HG02970 (cell line): ENCODE data around the gene PRKAG2.
"Not testable (repeated sequence)": the region's sequence is repeated elsewhere in the genome, so short reads cannot be mapped to it uniquely, and the experiment has no call there.

Source experiments
- ATAC-seq: cut with Tn5 transposase; IDR thresholded peaks from one replicate; pipeline ENCODE4 v1.9.1; 2021; ENCODE audit warnings: mild to moderate bottlenecking, moderate library complexity, moderate number of reproducible peaks; ENCODE audit not compliant: unreplicated experiment, low FRiP score

The PRKAG2 gene

GRCh38 chr7:151588982-151589381, 287.9 kb downstream of the PRKAG2 start:
- no peak for ATAC-seq

GRCh38 chr7:151586531-151587260, 290.2 kb downstream of the PRKAG2 start:
- no peak for ATAC-seq

GRCh38 chr7:151585744-151586393, 291.0 kb downstream of the PRKAG2 start:
- ATAC-seq: no peak

GRCh38 chr7:151581741-151582140, 295.2 kb downstream of the PRKAG2 start:
- ATAC-seq: no peak

GRCh38 chr7:151579644-151580043, 297.3 kb downstream of the PRKAG2 start:
- no peak for ATAC-seq

- ATAC-seq: no peak
Measured at GRCh38 chr7:151575410-151575809, 301.5 kb downstream of the PRKAG2 start.

- ATAC-seq: not testable (repeated sequence)
Measured at GRCh38 chr7:151573046-151573445, 303.9 kb downstream of the PRKAG2 start.

GRCh38 chr7:151572136-151572535, 304.8 kb downstream of the PRKAG2 start:
- ATAC-seq: no peak

GRCh38 chr7:151571471-151571870, 305.4 kb downstream of the PRKAG2 start:
- ATAC-seq: no peak

- no peak for ATAC-seq
Measured at GRCh38 chr7:151570366-151570915, 306.5 kb downstream of the PRKAG2 start.

GRCh38 chr7:151568956-151569940, 307.7 kb downstream of the PRKAG2 start:
- no peak for ATAC-seq

- ATAC-seq: no peak
Measured at GRCh38 chr7:151566897-151567320, 310.0 kb downstream of the PRKAG2 start.

GRCh38 chr7:151565541-151565940, 311.4 kb downstream of the PRKAG2 start:
- ATAC-seq: no peak

- ATAC-seq: no peak
Measured at GRCh38 chr7:151560243-151560642, 316.7 kb downstream of the PRKAG2 start.

- ATAC-seq: no peak
Measured at GRCh38 chr7:151559557-151560183, 317.2 kb downstream of the PRKAG2 start.

- no peak for ATAC-seq
Measured at GRCh38 chr7:151558575-151558974, 318.3 kb downstream of the PRKAG2 start.

- ATAC-seq: no peak
Measured at GRCh38 chr7:151556592-151556991, 320.3 kb downstream of the PRKAG2 start.

- ATAC-seq: no peak
Measured at GRCh38 chr7:151553356-151553755, 323.6 kb downstream of the PRKAG2 start.

GRCh38 chr7:151552352-151553028, 324.4 kb downstream of the PRKAG2 start:
- ATAC-seq: no peak

- no peak for ATAC-seq
Measured at GRCh38 chr7:151551820-151552219, 325.1 kb downstream of the PRKAG2 start.
